Adrenal gland (tissue), 12 donors: ENCODE results near the gene SOD1. TPM values are rescaled to one million over a fixed set of nuclear protein-coding genes. Genes with fewer than 3 reads are reported as not detected.
"Not testable (repeated sequence)": the region's sequence is repeated elsewhere in the genome, so short reads cannot be mapped to it uniquely, and the experiment has no call there.

Source experiments
- DNase-seq, 7 donors: peaks; one replicate each; pipeline ENCODE4 v3.0.0-alpha.2; 2019 to 2020
- H3K27ac ChIP-seq, 5 donors: fragments of 200-600 bp; sonication (generic) in 4 of 5; 1 replicate in 3 of 5; 2 replicates in 2 of 5; pipeline versions ENCODE4 v1.5.1 to v1.8.0; 2016 to 2020; ENCODE audit warnings: mild to moderate bottlenecking in 1 of 5
- H3K27me3 ChIP-seq: fragments of 200-600 bp; 2 replicates; pipeline ENCODE4 v1.8.0; 2021
- H3K36me3 ChIP-seq, 2 donors: fragments of 200-600 bp; replicated peaks in 1 of 2; 1 replicate in 1 of 2; 2 replicates in 1 of 2; pipeline versions ENCODE4 v1.5.1 to v1.8.0; 2018 to 2022
- H3K4me1 ChIP-seq, 2 donors: fragments of 200-600 bp; replicated peaks in 1 of 2; 1 replicate in 1 of 2; 2 replicates in 1 of 2; pipeline versions ENCODE4 v1.5.1 to v1.8.0; 2018 to 2021
- H3K4me3 ChIP-seq, 4 donors: fragments of 200-600 bp; sonication (generic) in 3 of 4; one replicate each; pipeline ENCODE4 v1.5.1; 2016 to 2018
- H3K9me3 ChIP-seq, 3 donors: fragments of 200-600 bp; sonication (generic) in 1 of 3; replicated peaks in 1 of 3; 1 replicate in 2 of 3; 2 replicates in 1 of 3; pipeline versions ENCODE4 v1.5.1 to v1.8.0; 2016 to 2021
- CTCF ChIP-seq, 6 experiments: fragments of 450-650 bp in 4 of 6; fragments of 200-600 bp in 2 of 6; sonication (generic) in 1 of 6; IDR thresholded peaks; 1 replicate in 5 of 6; 2 replicates in 1 of 6; pipeline versions ENCODE4 v1.5.1 to v1.8.0; 2016 to 2021; ENCODE audit warnings: antibody characterized with exemption in 6 of 6, mild to moderate bottlenecking in 2 of 6, moderate library complexity in 1 of 6
- POLR2A ChIP-seq, 2 donors: fragments of 450-650 bp; IDR thresholded peaks; one replicate each; pipeline ENCODE4 v1.6.1; 2017; ENCODE audit warnings: antibody characterized with exemption in 2 of 2, mild to moderate bottlenecking in 2 of 2, moderate library complexity in 1 of 2
- WGBS, 4 donors: extraction: QIAGEN DNeasy Blood & Tissue Kit in 2 of 4; methylation state at CpG; one replicate each; pipeline versions ENCODE4 v1.1.5 to v1.1.7; 2013 to 2017; 5-methylcytosine and 5-hydroxymethylcytosine counted together
- intact Hi-C, 2 donors: fragments of 100-400 bp; cut with DNase I; formaldehyde crosslinking; loops; one replicate each; pipeline versions ENCODE4 v1.14.1 to v1.15.0; 2022 to 2023
- polyA plus RNA-seq, 3 donors: library from polyadenylated mRNA; stranded (reverse); fragments of 200-250 nt in 2 of 3; fragments of 350-450 nt in 1 of 3; fragmentation: Illumina TruSeq in 1 of 3; extraction: RNeasy Lipid Tissue Mini Kit (QIAGEN cat#74804) in 1 of 3; gene quantifications; one replicate each; pipeline ENCODE4 v1.2.3, GENCODE V29; 2013 to 2014
- total RNA-seq, 9 donors: library from RNA; depleted of rRNA in 4 of 9; stranded (reverse); fragments of >200 nt in 4 of 9; fragments of 120-200 nt in 1 of 9; fragmentation: NEBNext Ultra II Directional in 1 of 9; extraction: Animal tissue kit (Norgen Biotek cat#: 25700) in 1 of 9; gene quantifications; one replicate each; pipeline versions ENCODE4 v1.1.0 to v1.2.4, GENCODE V29; 2013 to 2023
- donor health status: healthy with polysubstance abuse.
- donor health status: Bipolar disorder and iron deficiency.
- donor health status: DM: yes; HTN: yes; CAD: no.
- donor health status: DM: no; HTN: no; CAD: no.
- donor health status: DM: no; HTN: no; CAD: no.
- donor health status: DM: yes; HTN: yes; CAD: no.

Gene SOD1
- total and polyA plus RNA-seq, 12 donors, result 361 to 1,287 (median 570) TPM

DNA sequence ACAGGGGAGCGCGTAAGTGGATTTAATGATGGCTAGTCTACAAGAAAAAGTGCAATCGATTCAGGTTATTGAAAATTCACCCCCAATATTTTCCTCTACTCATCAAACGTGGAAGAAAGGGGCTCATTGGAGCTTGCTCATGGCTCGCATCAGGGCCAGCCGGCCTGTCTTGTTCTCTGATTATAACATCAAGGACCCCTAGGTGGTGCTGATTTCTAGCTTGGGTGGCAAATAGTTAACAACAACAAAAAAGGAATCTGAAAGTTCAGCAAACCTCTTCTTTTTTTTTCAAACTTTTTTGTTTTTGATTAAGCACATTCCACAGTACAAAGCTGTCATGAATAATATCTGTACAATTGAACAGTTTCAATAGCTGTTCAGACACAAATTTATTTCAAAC, 35.8 kb upstream of the SOD1 start:
- no peak for TF ChIP-seq CTCF (IDR thresholded peaks at IDR 0.05)
- TF ChIP-seq POLR2A (IDR thresholded peaks at IDR 0.05), result no peak
- H3K4me1 ChIP-seq, result no peaks in the 10 kb centered on the region
- H3K4me3 ChIP-seq, result no peak overlapping the region
- no peaks in the 10 kb centered on the region for H3K9me3 ChIP-seq
- no peak overlapping the region for H3K27ac ChIP-seq
- H3K27me3 ChIP-seq, result no peaks in the 10 kb centered on the region
- intact Hi-C loops, result no loop called here
- no peak for DNase-seq
- H3K36me3 ChIP-seq, result no peaks in the 10 kb centered on the region
- 84 to 90% (median 89%) methylated on average over 6 of the region's 6 CpGs for WGBS, 4 donors

GRCh38 chr21:31624181-31624580, 35.3 kb upstream of the SOD1 start:
- Histone ChIP-seq H3K4me1 (no peaks in the 10 kb centered on the region), H3K36me3 (no peaks in the 10 kb centered on the region), H3K9me3 (no peaks in the 10 kb centered on the region), H3K27me3 (no peaks in the 10 kb centered on the region), H3K4me3 (no peak overlapping the region), H3K27ac (no peak overlapping the region)
- DNase-seq, result no peak
- intact Hi-C loops, result no loop called here
- TF ChIP-seq CTCF (IDR thresholded peaks at IDR 0.05), result no peak
- no peak for TF ChIP-seq POLR2A (IDR thresholded peaks at IDR 0.05)
- 76 to 86% (median 82%) methylated on average over 3 of the region's 3 CpGs for WGBS, 4 donors

DNA sequence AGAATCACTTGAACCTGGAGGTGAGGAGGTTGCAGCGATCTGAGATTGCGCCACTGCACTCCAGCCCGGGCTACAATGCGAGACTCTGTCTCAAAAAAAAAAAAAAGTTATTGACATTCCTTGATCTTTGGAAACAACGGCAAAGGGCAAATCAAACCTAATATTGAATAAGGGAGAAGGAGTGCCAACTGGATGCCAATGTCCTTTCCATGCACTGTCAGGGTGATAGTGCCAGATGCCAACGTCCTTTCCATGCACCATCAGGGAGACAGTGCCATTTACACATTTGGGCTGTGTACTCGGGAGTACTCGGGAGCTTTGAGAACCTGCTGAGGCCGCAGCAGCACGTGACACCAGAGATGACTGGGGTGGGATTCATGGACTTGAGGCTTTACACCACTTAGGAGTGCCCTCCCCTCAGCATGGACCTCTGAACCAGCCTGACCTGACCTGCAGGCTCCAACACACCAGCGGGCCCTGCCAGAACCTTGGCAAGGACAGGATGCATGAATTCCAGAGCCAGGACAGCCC, 34.5 kb upstream of the SOD1 start:
- Histone ChIP-seq H3K4me3 (no peak overlapping the region), H3K36me3 (no peaks in the 10 kb centered on the region), H3K4me1 (peaks cover 0 to 5% of the 10 kb centered on the region in 2 donors), H3K27me3 (no peaks in the 10 kb centered on the region), H3K27ac (no peak overlapping the region), H3K9me3 (no peaks in the 10 kb centered on the region)
- DNase-seq, result no peak
- 91 to 93% (median 92%) methylated on average over 10 to 11 of the region's 11 CpGs for WGBS, 4 donors
- intact Hi-C loops, result no loop called here
- TF ChIP-seq CTCF (IDR thresholded peaks at IDR 0.05) (no peak), POLR2A (IDR thresholded peaks at IDR 0.05) (no peak)

- DNase-seq, result peak; percentile 91 to 98 (median 95)
- Histone ChIP-seq H3K4me3 (no peak overlapping the region), H3K9me3 (no peaks in the 10 kb centered on the region), H3K27me3 (no peaks in the 10 kb centered on the region), H3K4me1 (peaks cover 0 to 10% of the 10 kb centered on the region in 2 donors), H3K36me3 (no peaks in the 10 kb centered on the region), H3K27ac (peak overlapping the region in 1 of 5 donors; percentile 28)
- intact Hi-C loops, result no loop called here
- WGBS, 4 donors, result 20 to 36% (median 32%) methylated on average over 8 of the region's 8 CpGs
- TF ChIP-seq CTCF (IDR thresholded peaks at IDR 0.05) (no peak), POLR2A (IDR thresholded peaks at IDR 0.05) (no peak)
Observed at GRCh38 chr21:31629972-31630711, 29.4 kb upstream of the SOD1 start.

GRCh38 chr21:31631881-31632280, 27.6 kb upstream of the SOD1 start:
- H3K9me3 ChIP-seq, H3K27ac ChIP-seq, intact Hi-C loops, H3K4me1 ChIP-seq, H3K4me3 ChIP-seq, H3K27me3 ChIP-seq, H3K36me3 ChIP-seq: not testable (repeated sequence)
- 97 to 100% (median 99%) methylated on average over 6 of the region's 6 CpGs for WGBS, 4 donors
- peak in 1 of 7 donors; percentile 20 for DNase-seq
